GM12878 (cell line): ENCODE data around the gene TXNDC12. TPM values are rescaled to one million over a fixed set of nuclear protein-coding genes. Genes with fewer than 3 reads are reported as not detected.

Experiments used
- CHD1 ChIP-seq: IDR thresholded peaks from 2 replicates; pipeline ENCODE4 v1.6.1; 2012; ENCODE audit warnings: low read depth, low read length, improper control_type of control experiment
- CREB1 ChIP-seq: IDR thresholded peaks from 2 replicates; pipeline ENCODE4 v1.6.1; 2012; ENCODE audit warnings: low read depth, mild to moderate bottlenecking, inconsistent platforms
- EP300 ChIP-seq, 2 experiments: fragments of 150-350 bp in 1 of 2; IDR thresholded peaks; 2 replicates each; pipeline ENCODE4 v1.6.1; 2011 to 2012; ENCODE audit warnings: low read depth in 2 of 2, low read length in 2 of 2, borderline replicate concordance in 1 of 2, improper control_type of control experiment in 1 of 2, inconsistent platforms in 1 of 2; ENCODE audit not compliant: control insufficient read depth in 1 of 2
- ESRRA ChIP-seq: IDR thresholded peaks from 2 replicates; pipeline ENCODE4 v1.6.1; 2012; ENCODE audit warnings: mild to moderate bottlenecking, low read length, improper control_type of control experiment
- HCFC1 ChIP-seq: fragments of 150-350 bp; IDR thresholded peaks from 2 replicates; pipeline ENCODE4 v1.6.1; 2014; ENCODE audit warnings: low read length
- HDAC2 ChIP-seq: fragments of 200-600 bp; sonication (generic); IDR thresholded peaks from 2 replicates; pipeline ENCODE4 v1.6.1; 2017
- IRF5 ChIP-seq: fragments of 450-650 bp; IDR thresholded peaks from 2 replicates; pipeline ENCODE4 v1.6.1; 2017; ENCODE audit warnings: borderline replicate concordance
- MEF2B ChIP-seq: fragments of 450-650 bp; IDR thresholded peaks from 2 replicates; pipeline ENCODE4 v1.6.1; 2018; ENCODE audit warnings: mild to moderate bottlenecking, moderate library complexity; ENCODE audit not compliant: partially characterized antibody, poor library complexity, severe bottlenecking
- MXI1 ChIP-seq: fragments of 150-350 bp; IDR thresholded peaks from 2 replicates; pipeline ENCODE4 v1.6.1; 2011; ENCODE audit warnings: low read depth, mild to moderate bottlenecking, inconsistent platforms, low read length, improper control_type of control experiment
- MYB ChIP-seq: fragments of 150-350 bp; IDR thresholded peaks from 2 replicates; pipeline ENCODE4 v1.6.1; 2014; ENCODE audit warnings: mild to moderate bottlenecking, low read depth, low read length, borderline replicate concordance
- NFYA ChIP-seq: IDR thresholded peaks from 2 replicates; pipeline ENCODE4 v1.6.1; 2011; ENCODE audit warnings: low read depth, mild to moderate bottlenecking, low read length, improper control_type of control experiment, borderline replicate concordance
- NR2F1 ChIP-seq: fragments of 450-650 bp; conservative IDR thresholded peaks from 2 replicates; pipeline ENCODE4 v1.6.1; 2017; ENCODE audit warnings: mild to moderate bottlenecking
- PAX5 ChIP-seq: IDR thresholded peaks from 2 replicates; pipeline ENCODE4 v1.6.1; 2011; ENCODE audit warnings: low read depth, low read length, borderline replicate concordance
- RAD51 ChIP-seq: fragments of 450-650 bp; IDR thresholded peaks from 2 replicates; pipeline ENCODE4 v1.6.1; 2016; ENCODE audit warnings: moderate library complexity, mild to moderate bottlenecking, inconsistent platforms
- RELA ChIP-seq: fragments of 450-650 bp; IDR thresholded peaks from 2 replicates; pipeline ENCODE4 v1.8.0; 2014; ENCODE audit warnings: borderline replicate concordance; ENCODE audit not compliant: partially characterized antibody
- SMAD1 ChIP-seq: fragments of 450-650 bp; IDR thresholded peaks from 2 replicates; pipeline ENCODE4 v1.6.1; 2018; ENCODE audit warnings: mild to moderate bottlenecking, low read depth; ENCODE audit not compliant: partially characterized antibody
- SREBF1 ChIP-seq: IDR thresholded peaks from 2 replicates; pipeline ENCODE4 v1.6.1; 2012; ENCODE audit warnings: mild to moderate bottlenecking, low read length
- STAT1 ChIP-seq: fragments of 450-650 bp; conservative IDR thresholded peaks from 2 replicates; pipeline ENCODE4 v1.6.1; 2014; ENCODE audit warnings: antibody characterized with exemption, mild to moderate bottlenecking
- SUZ12 ChIP-seq: fragments of 200-600 bp; sonication (generic); IDR thresholded peaks from one replicate; pipeline ENCODE4 v1.6.1; 2018; ENCODE audit warnings: antibody characterized with exemption, mild to moderate bottlenecking; ENCODE audit not compliant: unreplicated experiment
- TAF1 ChIP-seq: IDR thresholded peaks from 2 replicates; pipeline ENCODE4 v1.6.1; 2011; ENCODE audit warnings: mild to moderate bottlenecking, low read depth, low read length, borderline replicate concordance
- YY1 ChIP-seq: IDR thresholded peaks from 2 replicates; pipeline ENCODE4 v1.6.1; 2011; ENCODE audit warnings: low read depth, mild to moderate bottlenecking, low read length
- polyA plus RNA-seq, 11 experiments: library from polyadenylated mRNA; depleted of rRNA in 4 of 11; unstranded in 6 of 11; stranded (reverse) in 5 of 11; fragments of >200 nt; fragmentation: Nextera tagmentation in 4 of 11; fragmentation: Illumina TruSeq in 1 of 11; extraction: Ambion mirVana in 4 of 11; extraction: Trizol in 1 of 11; gene quantifications; 1 replicate in 1 of 11; 2 replicates in 10 of 11; pipeline versions ENCODE4 v1.2.1 to v1.2.3, GENCODE V29; 2011 to 2016; ENCODE audit warnings: inconsistent platforms in 2 of 11, missing spikeins in 2 of 11, low read depth in 1 of 11
- total RNA-seq, 4 experiments: library from RNA; depleted of rRNA in 3 of 4; stranded (reverse); fragments of >200 nt in 3 of 4; fragmentation: Illumina TruSeq in 1 of 4; extraction: Trizol in 1 of 4; gene quantifications; 2 replicates each; pipeline versions ENCODE4 v1.2.1 to v1.2.3, GENCODE V29; 2013 to 2021
- TF ChIP-seq, protein P1 (sequence below): fragments of 450-650 bp; IDR thresholded peaks from 2 replicates; pipeline ENCODE4 v1.6.1; 2017; ENCODE audit warnings: antibody characterized with exemption, mild to moderate bottlenecking, moderate library complexity
- TF ChIP-seq, protein P2 (sequence below): IDR thresholded peaks from 2 replicates; pipeline ENCODE4 v1.6.1; 2012; ENCODE audit warnings: low read depth, low read length, improper control_type of control experiment
- TF ChIP-seq, protein P3 (sequence below): fragments of 450-650 bp; IDR thresholded peaks from 2 replicates; pipeline ENCODE4 v1.6.1; 2016; ENCODE audit warnings: mild to moderate bottlenecking

Gene TXNDC12
- total and polyA plus RNA-seq, 10 of the 15 experiments (the other 5 are each of a cell fraction or from before 2014, with no cell fraction given), result 6.7 to 41.7 (median 17.7) TPM

DNA sequence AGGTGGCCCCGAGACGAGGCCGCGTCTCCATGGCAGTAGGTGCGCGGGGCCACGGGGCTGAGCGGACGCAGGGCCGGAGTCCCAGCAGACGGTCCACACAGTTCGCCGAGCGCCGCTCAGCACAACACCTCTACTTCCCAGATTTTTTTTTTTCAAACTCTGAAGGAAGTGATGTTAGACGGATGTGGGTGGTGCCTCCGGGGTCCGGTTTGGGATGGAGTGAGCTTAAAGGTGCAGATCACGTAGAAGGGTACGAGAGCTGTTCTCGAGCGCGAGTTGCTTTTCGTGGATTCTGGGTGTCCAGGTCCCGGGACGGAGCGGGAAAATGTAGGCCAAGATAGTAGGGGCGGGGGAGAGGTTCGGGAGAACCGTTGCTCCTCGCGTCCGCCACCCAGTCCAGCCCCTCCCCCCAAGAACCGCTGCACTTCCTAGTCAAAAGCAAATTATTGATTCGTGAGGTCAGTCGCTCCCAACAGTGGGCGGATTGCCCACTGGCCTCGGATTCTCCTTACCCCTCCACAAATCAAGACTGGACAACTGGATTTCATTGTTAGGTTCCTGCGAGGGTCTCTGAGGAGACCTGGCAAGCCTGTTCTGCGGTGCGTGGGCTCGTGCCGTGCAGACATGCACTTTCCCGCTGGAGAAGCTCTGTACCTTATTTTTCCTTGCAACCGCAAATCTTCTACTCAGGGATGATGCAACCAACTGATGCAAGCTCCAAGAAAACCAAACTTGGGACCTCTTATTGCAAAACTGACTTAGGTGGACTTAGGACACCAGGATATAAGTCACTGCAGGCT is at the start of gene TXNDC12 (continued):
- TF ChIP-seq RAD51 (no peak), TAF1 (peak; percentile 37; the same call in 1 of the 2 replicates), CREB1 (peak; percentile 84), SMAD1 (no peak), NR2F1 (0 out of 2 replicates have a peak, but pooled peaks have one; percentile 40), SREBF1 (no peak), HCFC1 (peak; percentile 45; the same call in 1 of the 2 replicates), ESRRA (no peak), HDAC2 (no peak), SUZ12 (no peak), NFYA (no peak), MXI1 (no peak), RELA (peak; percentile 48), PAX5 (peak; percentile 12; the same call in 1 of the 2 replicates), MYB (no peak), IRF5 (no peak), YY1 (0 out of 2 replicates have a peak, but pooled peaks have one; percentile 4), STAT1 (0 out of 2 replicates have a peak, but pooled peaks have one; percentile 37), CHD1 (0 out of 2 replicates have a peak, but pooled peaks have one; percentile 32), EP300 (IDR thresholded peaks at IDR 0.05; ENCODE audit: borderline replicate concordance in 1 of 2, control insufficient read depth in 1 of 2, low read depth in 2 of 2, low read length in 2 of 2) (0 out of 4 replicates have a peak, but pooled peaks of 1 of the 2 experiments have one; percentile 17), MEF2B (no peak)
- TF ChIP-seq, protein P1, sequence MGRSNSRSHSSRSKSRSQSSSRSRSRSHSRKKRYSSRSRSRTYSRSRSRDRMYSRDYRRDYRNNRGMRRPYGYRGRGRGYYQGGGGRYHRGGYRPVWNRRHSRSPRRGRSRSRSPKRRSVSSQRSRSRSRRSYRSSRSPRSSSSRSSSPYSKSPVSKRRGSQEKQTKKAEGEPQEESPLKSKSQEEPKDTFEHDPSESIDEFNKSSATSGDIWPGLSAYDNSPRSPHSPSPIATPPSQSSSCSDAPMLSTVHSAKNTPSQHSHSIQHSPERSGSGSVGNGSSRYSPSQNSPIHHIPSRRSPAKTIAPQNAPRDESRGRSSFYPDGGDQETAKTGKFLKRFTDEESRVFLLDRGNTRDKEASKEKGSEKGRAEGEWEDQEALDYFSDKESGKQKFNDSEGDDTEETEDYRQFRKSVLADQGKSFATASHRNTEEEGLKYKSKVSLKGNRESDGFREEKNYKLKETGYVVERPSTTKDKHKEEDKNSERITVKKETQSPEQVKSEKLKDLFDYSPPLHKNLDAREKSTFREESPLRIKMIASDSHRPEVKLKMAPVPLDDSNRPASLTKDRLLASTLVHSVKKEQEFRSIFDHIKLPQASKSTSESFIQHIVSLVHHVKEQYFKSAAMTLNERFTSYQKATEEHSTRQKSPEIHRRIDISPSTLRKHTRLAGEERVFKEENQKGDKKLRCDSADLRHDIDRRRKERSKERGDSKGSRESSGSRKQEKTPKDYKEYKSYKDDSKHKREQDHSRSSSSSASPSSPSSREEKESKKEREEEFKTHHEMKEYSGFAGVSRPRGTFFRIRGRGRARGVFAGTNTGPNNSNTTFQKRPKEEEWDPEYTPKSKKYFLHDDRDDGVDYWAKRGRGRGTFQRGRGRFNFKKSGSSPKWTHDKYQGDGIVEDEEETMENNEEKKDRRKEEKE, result no peak
- TF ChIP-seq, protein P2, sequence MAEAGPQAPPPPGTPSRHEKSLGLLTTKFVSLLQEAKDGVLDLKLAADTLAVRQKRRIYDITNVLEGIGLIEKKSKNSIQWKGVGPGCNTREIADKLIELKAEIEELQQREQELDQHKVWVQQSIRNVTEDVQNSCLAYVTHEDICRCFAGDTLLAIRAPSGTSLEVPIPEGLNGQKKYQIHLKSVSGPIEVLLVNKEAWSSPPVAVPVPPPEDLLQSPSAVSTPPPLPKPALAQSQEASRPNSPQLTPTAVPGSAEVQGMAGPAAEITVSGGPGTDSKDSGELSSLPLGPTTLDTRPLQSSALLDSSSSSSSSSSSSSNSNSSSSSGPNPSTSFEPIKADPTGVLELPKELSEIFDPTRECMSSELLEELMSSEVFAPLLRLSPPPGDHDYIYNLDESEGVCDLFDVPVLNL, result no peak
- TF ChIP-seq, protein P3, sequence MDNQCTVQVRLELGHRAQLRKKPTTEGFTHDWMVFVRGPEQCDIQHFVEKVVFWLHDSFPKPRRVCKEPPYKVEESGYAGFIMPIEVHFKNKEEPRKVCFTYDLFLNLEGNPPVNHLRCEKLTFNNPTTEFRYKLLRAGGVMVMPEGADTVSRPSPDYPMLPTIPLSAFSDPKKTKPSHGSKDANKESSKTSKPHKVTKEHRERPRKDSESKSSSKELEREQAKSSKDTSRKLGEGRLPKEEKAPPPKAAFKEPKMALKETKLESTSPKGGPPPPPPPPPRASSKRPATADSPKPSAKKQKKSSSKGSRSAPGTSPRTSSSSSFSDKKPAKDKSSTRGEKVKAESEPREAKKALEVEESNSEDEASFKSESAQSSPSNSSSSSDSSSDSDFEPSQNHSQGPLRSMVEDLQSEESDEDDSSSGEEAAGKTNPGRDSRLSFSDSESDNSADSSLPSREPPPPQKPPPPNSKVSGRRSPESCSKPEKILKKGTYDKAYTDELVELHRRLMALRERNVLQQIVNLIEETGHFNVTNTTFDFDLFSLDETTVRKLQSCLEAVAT, result peak; percentile 70
